ENCODE measurements around the gene KLHL34.

Gene KLHL34

DNA sequence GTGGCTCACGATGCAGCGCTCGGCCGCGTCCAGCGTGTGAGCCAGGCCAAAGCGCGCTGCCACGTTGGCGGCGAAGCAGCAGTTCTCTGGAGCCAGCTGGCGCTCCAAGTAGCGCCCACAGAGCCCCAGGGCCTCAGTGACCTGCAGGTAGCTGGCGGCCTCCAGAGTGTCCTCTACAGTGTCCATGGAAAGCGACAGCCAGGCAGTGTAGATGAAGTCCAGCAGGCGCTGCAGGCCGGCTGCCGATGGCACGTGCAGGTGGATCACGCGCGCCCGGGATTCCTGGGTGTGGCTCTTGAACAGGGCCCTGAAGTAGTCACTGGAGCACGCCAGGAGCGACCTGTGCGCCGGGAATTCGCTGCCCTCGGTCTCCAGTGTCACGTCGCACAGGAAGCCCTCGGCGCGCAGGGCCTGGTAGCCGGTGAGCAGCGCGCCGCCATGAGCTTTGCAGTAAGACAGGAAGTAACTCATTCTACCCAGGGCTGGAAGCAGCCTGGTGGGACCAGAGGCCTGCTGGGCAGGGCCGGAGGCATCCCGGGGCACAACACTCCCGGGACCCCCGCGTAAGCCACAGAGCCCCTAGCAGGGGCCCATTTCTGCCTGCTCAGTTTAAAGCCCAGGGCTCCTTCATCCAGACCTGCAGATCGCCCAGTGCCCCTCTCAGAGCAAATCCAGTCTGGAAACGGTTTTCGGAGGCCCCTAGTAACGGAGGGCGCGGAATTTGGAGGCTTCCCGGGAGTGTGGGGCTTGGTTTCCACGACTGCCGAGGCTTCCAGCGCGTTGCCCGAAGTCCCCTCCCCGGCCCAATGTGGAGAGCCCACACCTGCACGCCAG, 595 bp downstream of the KLHL34 start:
- no peak for TF ChIP-seq CTCF (IDR thresholded peaks at IDR 0.05; ENCODE audit: insufficient read depth, low read depth, low read length, missing control alignments)
- no peak for DNase-seq (ENCODE audit: low read depth)
- H3K4me3 ChIP-seq (ENCODE audit: low read depth, low read length) = no peak overlapping the region

- no peak for DNase-seq (ENCODE audit: low read depth)
- TF ChIP-seq CTCF (IDR thresholded peaks at IDR 0.05; ENCODE audit: insufficient read depth, low read depth, low read length, missing control alignments) = no peak
- H3K4me3 ChIP-seq (ENCODE audit: low read depth, low read length) = no peak overlapping the region
Observed at GRCh38 chrX:21656587-21657317, 1.4 kb downstream of the KLHL34 start.

- H3K4me3 ChIP-seq (ENCODE audit: low read depth, low read length) = no peak overlapping the region
- no peak for DNase-seq (ENCODE audit: low read depth)
Observed at GRCh38 chrX:21655901-21656586, 2.1 kb downstream of the KLHL34 start.

GRCh38 chrX:21645886-21646285, 12.2 kb downstream of the KLHL34 start:
- no peak overlapping the region for H3K4me3 ChIP-seq (ENCODE audit: low read depth, low read length)
- DNase-seq (ENCODE audit: low read depth) = no peak

More at GRCh38 chrX:21655901-21656586, 2.1 kb downstream of the KLHL34 start:
- TF ChIP-seq CTCF (IDR thresholded peaks at IDR 0.05; ENCODE audit: insufficient read depth, low read depth, low read length, missing control alignments) = no peak

DNA sequence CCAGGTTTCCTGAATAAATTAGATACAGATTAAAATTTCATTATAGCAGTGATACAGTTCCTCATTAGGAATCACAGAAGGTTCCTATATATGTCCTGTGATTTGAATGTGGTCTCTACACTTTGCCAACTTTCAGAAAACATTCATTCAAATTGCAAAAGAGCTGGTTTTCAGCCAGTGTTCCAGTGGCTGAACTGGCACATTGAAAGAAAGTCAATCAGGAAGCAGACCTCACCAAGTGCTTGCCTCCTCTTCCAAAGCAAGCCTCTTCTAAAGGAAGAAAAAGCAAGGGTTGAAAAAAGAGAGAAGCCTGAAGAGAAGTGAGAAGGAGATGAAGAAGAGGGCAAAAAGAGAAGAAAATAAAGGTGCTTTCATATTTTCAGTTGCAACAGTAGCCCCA, 12.7 kb downstream of the KLHL34 start:
- no peak for TF ChIP-seq CTCF (IDR thresholded peaks at IDR 0.05; ENCODE audit: insufficient read depth, low read depth, low read length, missing control alignments)
- no peak for DNase-seq (ENCODE audit: low read depth)
- no peak overlapping the region for H3K4me3 ChIP-seq (ENCODE audit: low read depth, low read length)

More at GRCh38 chrX:21645886-21646285, 12.2 kb downstream of the KLHL34 start:
- no peak for TF ChIP-seq CTCF (IDR thresholded peaks at IDR 0.05; ENCODE audit: insufficient read depth, low read depth, low read length, missing control alignments)

DNA sequence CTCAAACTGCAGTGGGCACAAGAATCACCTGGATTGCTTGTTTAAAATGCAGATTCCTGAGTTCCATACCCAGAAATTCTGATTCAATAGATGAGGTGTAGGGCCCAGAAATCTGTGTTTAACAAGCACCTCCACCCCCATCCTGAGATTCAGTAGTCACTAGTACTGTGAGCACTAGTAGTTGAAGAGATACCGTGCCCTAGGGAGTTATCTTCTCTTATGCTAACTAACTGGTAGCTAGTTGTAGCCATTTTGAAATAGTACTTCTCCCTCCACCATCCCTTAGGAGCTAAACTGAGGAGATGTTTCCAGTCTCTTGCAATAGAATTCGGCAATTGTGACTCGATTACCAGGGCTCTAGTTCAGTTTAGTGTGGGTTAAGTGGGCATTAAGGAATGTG, 18.4 kb downstream of the KLHL34 start:
- no peak for DNase-seq (ENCODE audit: low read depth)
- TF ChIP-seq CTCF (IDR thresholded peaks at IDR 0.05; ENCODE audit: insufficient read depth, low read depth, low read length, missing control alignments) = no peak
- H3K4me3 ChIP-seq (ENCODE audit: low read depth, low read length) = no peak overlapping the region
